HG03045 (cell line): ENCODE data around the gene SRSF10.
A peak's percentile ranks its signal among the peaks of the same experiment; 100 is the strongest.
"Not testable (repeated sequence)": the region's sequence is repeated elsewhere in the genome, so short reads cannot be mapped to it uniquely, and the experiment has no call there.

ENCODE experiments used
- ATAC-seq: cut with Tn5 transposase; IDR thresholded peaks from one replicate; pipeline ENCODE4 v1.9.1; 2021; ENCODE audit warnings: mild to moderate bottlenecking, moderate library complexity; ENCODE audit not compliant: unreplicated experiment

SRSF10 gene

GRCh38 chr1:23979881-23980727 lies at the start of gene SRSF10:
TSS of gene SRSF10 (minus strand) at chr1:23980327. CDS start at chr1:23980255, 72 bp downstream.
- peak; percentile 94 for ATAC-seq

- ATAC-seq, result no peak
Measured at GRCh38 chr1:24027838-24028468, 47.8 kb upstream of the SRSF10 start.

- no peak for ATAC-seq
Measured at GRCh38 chr1:24022581-24023361, 42.6 kb upstream of the SRSF10 start.

GRCh38 chr1:24021403-24022266 lies 41.5 kb upstream of the SRSF10 start:
- no peak for ATAC-seq

- no peak for ATAC-seq
Measured at GRCh38 chr1:24020470-24020869, 40.3 kb upstream of the SRSF10 start.

- ATAC-seq, result no peak
Measured at GRCh38 chr1:24020025-24020424, 39.9 kb upstream of the SRSF10 start.

- no peak for ATAC-seq
Measured at GRCh38 chr1:24018611-24019580, 38.8 kb upstream of the SRSF10 start.

- no peak for ATAC-seq
Measured at GRCh38 chr1:24015221-24016210, 35.4 kb upstream of the SRSF10 start.

- not testable (repeated sequence) for ATAC-seq
Measured at GRCh38 chr1:24012878-24013277, 32.8 kb upstream of the SRSF10 start.

- ATAC-seq, result no peak
Measured at GRCh38 chr1:24010650-24011049, 30.5 kb upstream of the SRSF10 start.

GRCh38 chr1:24009406-24009805 lies 29.3 kb upstream of the SRSF10 start:
- ATAC-seq, result no peak

GRCh38 chr1:24008574-24009184 lies 28.6 kb upstream of the SRSF10 start:
- not testable (repeated sequence) for ATAC-seq

GRCh38 chr1:24007079-24007478 lies 27.0 kb upstream of the SRSF10 start:
- no peak for ATAC-seq

GRCh38 chr1:24005163-24005562 lies 25.0 kb upstream of the SRSF10 start:
- no peak for ATAC-seq

- no peak for ATAC-seq
Measured at GRCh38 chr1:24004132-24004531, 24.0 kb upstream of the SRSF10 start.

GRCh38 chr1:24003331-24003972 lies 23.3 kb upstream of the SRSF10 start:
- ATAC-seq, result no peak

GRCh38 chr1:24002695-24003094 lies 22.6 kb upstream of the SRSF10 start:
- no peak for ATAC-seq
